Lower lobe of right lung (tissue), 2 donors: ENCODE data around the gene OCEL1. TPM values are rescaled to one million over a fixed set of nuclear protein-coding genes. Genes with fewer than 3 reads are reported as not detected.
"Not testable (repeated sequence)": the region's sequence is repeated elsewhere in the genome, so short reads cannot be mapped to it uniquely, and the experiment has no call there.

Source experiments
- ATAC-seq, 2 donors: fragments of 200-7000 bp; cut with Tn5 transposase; one replicate each; pipeline ENCODE4 v1.9.1; 2020 to 2022; ENCODE audit warnings: mild to moderate bottlenecking in 2 of 2, moderate library complexity in 2 of 2
- DNase-seq: peaks from one replicate; pipeline ENCODE4 v3.0.0-alpha.2; 2020
- H3K27ac ChIP-seq: fragments of 200-600 bp; one replicate; pipeline ENCODE4 v1.8.0; 2022
- H3K27me3 ChIP-seq: fragments of 200-600 bp; one replicate; pipeline ENCODE4 v1.8.0; 2022; ENCODE audit warnings: low read depth
- H3K36me3 ChIP-seq: fragments of 200-600 bp; one replicate; pipeline ENCODE4 v1.8.0; 2022; ENCODE audit warnings: mild to moderate bottlenecking
- H3K4me1 ChIP-seq: fragments of 200-600 bp; one replicate; pipeline ENCODE4 v1.8.0; 2022
- H3K4me3 ChIP-seq: fragments of 200-600 bp; one replicate; pipeline ENCODE4 v1.8.0; 2022; ENCODE audit warnings: mild to moderate bottlenecking
- H3K9me3 ChIP-seq: fragments of 200-600 bp; one replicate; pipeline ENCODE4 v1.8.0; 2022
- CTCF ChIP-seq: fragments of 200-600 bp; IDR thresholded peaks from one replicate; pipeline ENCODE4 v1.8.0; 2022; ENCODE audit warnings: antibody characterized with exemption, mild to moderate bottlenecking
- intact Hi-C: fragments of 100-400 bp; cut with DNase I; formaldehyde crosslinking; loops from one replicate; pipeline ENCODE4 v1.11.0; 2022
- total RNA-seq: library from RNA; stranded (reverse); fragmentation: NEBNext Ultra II Directional; extraction: Animal tissue kit (Norgen Biotek cat#: 25700); gene quantifications from one replicate; pipeline ENCODE4 v1.2.1, GENCODE V29; 2021
- donor health status: DM: no; HTN: yes; CAD: no; lungs with severe emphysema.

The OCEL1 gene
- total RNA-seq, 1 donor from 2014 or later = 37.2 TPM

GRCh38 chr19:17184371-17184841 lies 41.6 kb upstream of the OCEL1 start:
- Histone ChIP-seq H3K27me3 (no peaks in the 10 kb centered on the region), H3K27ac (peak overlapping the region; percentile 28), H3K4me3 (no peak overlapping the region), H3K36me3 (peaks cover 88% of the 10 kb centered on the region), H3K4me1 (peaks cover 8% of the 10 kb centered on the region), H3K9me3 (no peaks in the 10 kb centered on the region)
- ATAC-seq = peak; percentile 56 to 65
- TF ChIP-seq CTCF = no peak
- intact Hi-C loops = no loop called here
- DNase-seq = no peak

- H3K4me3 ChIP-seq = no peak overlapping the region
- peaks cover 8% of the 10 kb centered on the region for H3K4me1 ChIP-seq
- no peaks in the 10 kb centered on the region for H3K9me3 ChIP-seq
- no peak for ATAC-seq
- H3K27ac ChIP-seq = no peak overlapping the region
- no peak for TF ChIP-seq CTCF
- DNase-seq = no peak
- intact Hi-C loops = no loop called here
- H3K36me3 ChIP-seq = peaks cover 97% of the 10 kb centered on the region
- H3K27me3 ChIP-seq = no peaks in the 10 kb centered on the region
Measured at GRCh38 chr19:17185590-17185989, 40.4 kb upstream of the OCEL1 start.

- H3K27ac ChIP-seq, ATAC-seq, intact Hi-C loops, H3K4me1 ChIP-seq, DNase-seq, H3K27me3 ChIP-seq, H3K9me3 ChIP-seq, H3K4me3 ChIP-seq: not testable (repeated sequence)
- H3K36me3 ChIP-seq = peaks cover 97% of the 10 kb centered on the region
Measured at GRCh38 chr19:17191736-17192135, 34.3 kb upstream of the OCEL1 start.

GRCh38 chr19:17192751-17193150 lies 33.3 kb upstream of the OCEL1 start:
- Histone ChIP-seq H3K27me3 (no peaks in the 10 kb centered on the region), H3K27ac (no peak overlapping the region), H3K4me1 (no peaks in the 10 kb centered on the region), H3K4me3 (no peak overlapping the region), H3K36me3 (peaks cover 96% of the 10 kb centered on the region), H3K9me3 (no peaks in the 10 kb centered on the region)
- intact Hi-C loops = no loop called here
- ATAC-seq (no peak), DNase-seq (no peak)
- no peak for TF ChIP-seq CTCF

- intact Hi-C loops = no loop called here
- Histone ChIP-seq H3K4me3 (no peak overlapping the region), H3K27me3 (no peaks in the 10 kb centered on the region), H3K9me3 (no peaks in the 10 kb centered on the region), H3K36me3 (peaks cover 96% of the 10 kb centered on the region), H3K27ac (no peak overlapping the region), H3K4me1 (no peaks in the 10 kb centered on the region)
- ATAC-seq (no peak), DNase-seq (no peak)
- TF ChIP-seq CTCF = no peak
Measured at GRCh38 chr19:17194608-17195007, 31.4 kb upstream of the OCEL1 start.

- peaks cover 96% of the 10 kb centered on the region for H3K36me3 ChIP-seq
- no peaks in the 10 kb centered on the region for H3K4me1 ChIP-seq
- H3K27me3 ChIP-seq = no peaks in the 10 kb centered on the region
- no peak overlapping the region for H3K4me3 ChIP-seq
- DNase-seq = no peak
- TF ChIP-seq CTCF = no peak
- H3K9me3 ChIP-seq = no peaks in the 10 kb centered on the region
- peak in 1 of 2 donors; percentile 12 for ATAC-seq
- H3K27ac ChIP-seq = no peak overlapping the region
- intact Hi-C loops = no loop called here
Measured at GRCh38 chr19:17195106-17195505, 30.9 kb upstream of the OCEL1 start.
